H1 (cell line): ENCODE results near the gene SRPX2. TPM values are rescaled to one million over a fixed set of nuclear protein-coding genes. Genes with fewer than 3 reads are reported as not detected.
A peak's percentile ranks its signal among the peaks of the same experiment; 100 is the strongest.

ENCODE experiments used
- CTCF ChIA-PET: fragments of 300-600 bp; sonication (Branson Sonifier 250); formaldehyde crosslinking; loops from one replicate; lab custom pipeline; 2021; ENCODE audit not compliant: partially characterized antibody; lab: Charles Lee
- POLR2A ChIA-PET: fragments of 300-600 bp; sonication (Branson Sonifier 250); formaldehyde crosslinking; loops from one replicate; lab custom pipeline; 2021; ENCODE audit warnings: inconsistent platforms; ENCODE audit not compliant: partially characterized antibody; lab: Charles Lee
- DNase-seq, 2 experiments: peaks; one replicate each; pipeline versions ENCODE4 v3.0.0 to v3.0.0-alpha.2; 2010 to 2022; ENCODE audit warnings: low spot score in 2 of 2, low read depth in 1 of 2, mixed read lengths in 1 of 2
- FAIRE-seq: peaks from 2 replicates; lab custom pipeline; 2011; peaks lifted over from hg19 to GRCh38; lab: Jason Lieb, UNC
- H2AFZ ChIP-seq: 2 replicates; pipeline ENCODE4 v1.8.1; 2012; ENCODE audit warnings: low read length, inconsistent platforms
- H2AK5ac ChIP-seq: 2 replicates; pipeline ENCODE4 v1.6.1; 2013; ENCODE audit warnings: low read depth, low read length
- H2BK120ac ChIP-seq: replicated peaks from 2 replicates; pipeline ENCODE3; 2013; ENCODE audit warnings: low read depth, low read length, inconsistent platforms
- H2BK12ac ChIP-seq: 2 replicates; pipeline ENCODE4 v1.6.1; 2013; ENCODE audit warnings: low read depth, low read length
- H2BK15ac ChIP-seq: 2 replicates; pipeline ENCODE4 v1.6.1; 2013; ENCODE audit warnings: low read length
- H2BK20ac ChIP-seq: 2 replicates; pipeline ENCODE4 v1.6.1; 2013; ENCODE audit warnings: low read length
- H2BK5ac ChIP-seq: 2 replicates; pipeline ENCODE4 v1.6.1; 2013; ENCODE audit warnings: low read depth, low read length
- H3K14ac ChIP-seq: 2 replicates; pipeline ENCODE4 v1.6.1; 2013; ENCODE audit warnings: inconsistent platforms; ENCODE audit not compliant: insufficient read length
- H3K18ac ChIP-seq: 2 replicates; pipeline ENCODE4 v1.6.1; 2013; ENCODE audit warnings: low read length; ENCODE audit errors: extremely low read depth
- H3K23ac ChIP-seq: 2 replicates; pipeline ENCODE4 v1.6.1; 2013; ENCODE audit warnings: inconsistent platforms; ENCODE audit not compliant: insufficient read length
- H3K23me2 ChIP-seq: 2 replicates; pipeline ENCODE4 v1.6.1; 2013; ENCODE audit warnings: low read depth, low read length
- H3K27ac ChIP-seq: 2 replicates; pipeline ENCODE4 v1.6.1; 2011; ENCODE audit warnings: low read depth, low read length, inconsistent platforms
- H3K27me3 ChIP-seq, 4 experiments: replicated peaks in 1 of 4; 1 replicate in 1 of 4; 2 replicates in 3 of 4; pipeline versions ENCODE4 v1.6.1 to v1.8.1; 2011 to 2013; ENCODE audit warnings: low read length in 3 of 4, mild to moderate bottlenecking in 3 of 4, inconsistent platforms in 2 of 4, mixed read lengths in 2 of 4, moderate library complexity in 1 of 4; ENCODE audit not compliant: control insufficient read depth in 3 of 4, insufficient read depth in 3 of 4; ENCODE audit errors: extremely low read depth in 1 of 4
- H3K36me3 ChIP-seq, 4 experiments: 2 replicates each; pipeline versions ENCODE4 v1.6.1 to v1.8.1; 2011 to 2013; ENCODE audit warnings: mild to moderate bottlenecking in 4 of 4, low read length in 3 of 4, moderate library complexity in 2 of 4, control low read depth in 1 of 4, inconsistent platforms in 1 of 4; ENCODE audit not compliant: insufficient read depth in 4 of 4, control insufficient read depth in 2 of 4
- H3K4ac ChIP-seq: replicated peaks from 2 replicates; pipeline ENCODE3; 2013; ENCODE audit warnings: low read length, low read depth, mixed read lengths, inconsistent platforms; ENCODE audit not compliant: insufficient read length
- H3K4me1 ChIP-seq, 4 experiments: replicated peaks in 1 of 4; 1 replicate in 1 of 4; 2 replicates in 3 of 4; pipeline versions ENCODE4 v1.6.1 to v1.8.1; 2011 to 2013; ENCODE audit warnings: low read length in 3 of 4, inconsistent platforms in 2 of 4, mixed read lengths in 1 of 4; ENCODE audit not compliant: insufficient read depth in 4 of 4, control insufficient read depth in 3 of 4
- H3K4me2 ChIP-seq, 2 experiments: 2 replicates each; pipeline versions ENCODE4 v1.6.1 to v1.8.1; 2011 to 2013; ENCODE audit warnings: low read depth in 2 of 2, low read length in 2 of 2, control low read depth in 1 of 2, inconsistent platforms in 1 of 2, mild to moderate bottlenecking in 1 of 2; ENCODE audit not compliant: insufficient read depth in 1 of 2
- H3K4me3 ChIP-seq, 4 experiments: fragments of 200-600, 300-600 bp in 1 of 4; sonication (generic), shearing (Covaris generic), sonication (Bioruptor Twin) in 1 of 4; 2 replicates each; pipeline versions ENCODE4 v1.5.1 to v1.8.1; 2011 to 2016; ENCODE audit warnings: low read length in 4 of 4, low read depth in 3 of 4, control low read depth in 2 of 4, inconsistent platforms in 2 of 4, mild to moderate bottlenecking in 2 of 4, mixed read lengths in 1 of 4, moderate library complexity in 1 of 4; ENCODE audit not compliant: insufficient read depth in 2 of 4; ENCODE audit errors: extremely low read depth in 1 of 4
- H3K56ac ChIP-seq: replicated peaks from 2 replicates; pipeline ENCODE3; 2013; ENCODE audit warnings: low read depth, mild to moderate bottlenecking, mixed read lengths, low read length, inconsistent platforms; ENCODE audit not compliant: insufficient read length
- H3K79me1 ChIP-seq: 2 replicates; pipeline ENCODE4 v1.6.1; 2013; ENCODE audit warnings: low read depth, low read length, control low read depth
- H3K79me2 ChIP-seq, 2 experiments: 2 replicates each; pipeline versions ENCODE4 v1.6.1 to v1.8.1; 2012 to 2013; ENCODE audit warnings: low read length in 2 of 2, mild to moderate bottlenecking in 2 of 2, inconsistent platforms in 1 of 2; ENCODE audit not compliant: insufficient read depth in 2 of 2, control insufficient read depth in 1 of 2
- H3K9ac ChIP-seq, 4 experiments: replicated peaks in 1 of 4; 1 replicate in 1 of 4; 2 replicates in 3 of 4; pipeline versions ENCODE4 v1.6.1 to v1.8.1; 2011 to 2013; ENCODE audit warnings: low read depth in 3 of 4, low read length in 3 of 4, control low read depth in 2 of 4, mild to moderate bottlenecking in 2 of 4, moderate library complexity in 2 of 4, inconsistent platforms in 1 of 4; ENCODE audit errors: extremely low read depth in 1 of 4
- H3K9me3 ChIP-seq, 2 experiments: 2 replicates each; pipeline versions ENCODE4 v1.6.1 to v1.8.1; 2012 to 2013; ENCODE audit warnings: mild to moderate bottlenecking in 2 of 2, moderate library complexity in 2 of 2, control low read depth in 1 of 2, inconsistent platforms in 1 of 2, low read depth in 1 of 2, low read length in 1 of 2, mixed read lengths in 1 of 2; ENCODE audit not compliant: insufficient read depth in 2 of 2
- H4K20me1 ChIP-seq, 2 experiments: replicated peaks in 1 of 2; 2 replicates each; pipeline versions ENCODE3 to v1.8.1; 2011 to 2013; ENCODE audit warnings: inconsistent platforms in 2 of 2, low read length in 2 of 2, mild to moderate bottlenecking in 1 of 2; ENCODE audit not compliant: insufficient read depth in 2 of 2, control insufficient read depth in 1 of 2
- H4K5ac ChIP-seq: 2 replicates; pipeline ENCODE4 v1.6.1; 2013; ENCODE audit warnings: low read length, low read depth, mixed read lengths, inconsistent platforms; ENCODE audit not compliant: insufficient read length
- H4K8ac ChIP-seq: 2 replicates; pipeline ENCODE4 v1.8.0; 2013; ENCODE audit warnings: mild to moderate bottlenecking, moderate library complexity, low read length, inconsistent platforms; ENCODE audit not compliant: insufficient read depth; ENCODE audit errors: extremely low read depth
- H4K91ac ChIP-seq: replicated peaks from 2 replicates; pipeline ENCODE3; 2013; ENCODE audit warnings: low read length, mixed read lengths, inconsistent platforms; ENCODE audit not compliant: insufficient read length
- ATF3 ChIP-seq: IDR thresholded peaks from 2 replicates; pipeline ENCODE4 v1.6.1; 2011; ENCODE audit warnings: low read depth, mild to moderate bottlenecking, low read length; ENCODE audit not compliant: insufficient read depth
- BCL11A ChIP-seq, 2 experiments: IDR thresholded peaks; one replicate each; pipeline ENCODE4 v1.6.1; 2011; ENCODE audit warnings: low read depth in 2 of 2, low read length in 2 of 2, mild to moderate bottlenecking in 2 of 2
- CEBPB ChIP-seq: IDR thresholded peaks from 2 replicates; pipeline ENCODE4 v1.6.1; 2012; ENCODE audit warnings: low read depth, low read length
- CREB1 ChIP-seq: IDR thresholded peaks from 2 replicates; pipeline ENCODE4 v1.6.1; 2012; ENCODE audit warnings: inconsistent platforms
- CTBP2 ChIP-seq: IDR thresholded peaks from 2 replicates; pipeline ENCODE4 v1.7.0; 2011; ENCODE audit warnings: borderline replicate concordance, mild to moderate bottlenecking, moderate library complexity, mixed read lengths, low read length; ENCODE audit not compliant: insufficient read depth, insufficient read length
- FOSL1 ChIP-seq: IDR thresholded peaks from 2 replicates; pipeline ENCODE4 v1.6.1; 2011; ENCODE audit warnings: mild to moderate bottlenecking, low read depth, low read length, moderate library complexity; ENCODE audit not compliant: insufficient read depth
- MAX ChIP-seq: IDR thresholded peaks from 2 replicates; pipeline ENCODE4 v1.6.1; 2012; ENCODE audit warnings: inconsistent platforms
- RNF2 ChIP-seq: fragments of 200-900, 300-1000 bp; sonication (generic); IDR thresholded peaks from 2 replicates; pipeline ENCODE4 v1.7.1; 2016; ENCODE audit warnings: borderline replicate concordance, low read depth, mild to moderate bottlenecking, antibody characterized with exemption, low read length; ENCODE audit not compliant: poor library complexity, severe bottlenecking; ENCODE audit errors: missing control alignments
- SUZ12 ChIP-seq: fragments of 200-600 bp; sonication (generic); IDR thresholded peaks from 2 replicates; pipeline ENCODE4 v1.6.1; 2012; ENCODE audit warnings: mild to moderate bottlenecking, inconsistent platforms, low read length, moderate library complexity, mixed read lengths
- TBP ChIP-seq: IDR thresholded peaks from 2 replicates; pipeline ENCODE4 v1.6.1; 2011; ENCODE audit warnings: low read depth, low read length, improper control_type of control experiment
- USF2 ChIP-seq: IDR thresholded peaks from 2 replicates; pipeline ENCODE4 v1.6.1; 2011; ENCODE audit warnings: low read length, improper control_type of control experiment
- YY1 ChIP-seq: IDR thresholded peaks from 2 replicates; pipeline ENCODE4 v1.6.1; 2011; ENCODE audit warnings: low read depth, mild to moderate bottlenecking, low read length
- WGBS, 2 experiments: shearing (Covaris generic) in 1 of 2; methylation state at CpG; one replicate each; pipeline versions ENCODE4 v1.1.6 to v1.1.7; 2013 to 2015; ENCODE audit warnings: low lambda C conversion rate in 2 of 2, mixed read lengths in 2 of 2, inconsistent platforms in 1 of 2, low coverage in 1 of 2, missing lambda C conversion rate in 1 of 2; ENCODE audit not compliant: insufficient replicate concordance in 2 of 2, insufficient coverage in 1 of 2, insufficient read length in 1 of 2; ENCODE audit errors: extremely low coverage in 1 of 2, missing lambda C conversion rate in 1 of 2; 5-methylcytosine and 5-hydroxymethylcytosine counted together
- polyA plus RNA-seq, 7 experiments: library from polyadenylated mRNA; depleted of rRNA in 3 of 7; stranded (reverse) in 5 of 7; unstranded in 2 of 7; fragments of >200 nt in 5 of 7; fragments of 200-250 nt in 2 of 7; gene quantifications; 1 replicate in 5 of 7; 2 replicates in 1 of 7; 4 replicates in 1 of 7; pipeline versions ENCODE4 v1.2.1 to v1.2.3, GENCODE V29; 2011 to 2013; ENCODE audit warnings: missing spikeins in 2 of 7, mixed read lengths in 2 of 7
- total RNA-seq: library from RNA; stranded (reverse); fragmentation: NEBNext Ultra II Directional; extraction: Animal tissue kit (Norgen Biotek cat#: 25700); gene quantifications from 2 replicates; pipeline ENCODE4 v1.2.1, GENCODE V29; 2021

SRPX2 gene
- total and polyA plus RNA-seq, 2 of the 8 experiments (the other 6 are each of a cell fraction or from before 2014, with no cell fraction given): not detected

GRCh38 chrX:100654261-100654660 is 10.3 kb downstream of the SRPX2 start:
- ChIA-PET CTCF (interaction anchor here (0.5 to 4.3 kb wide), 13 partner anchors 8 to 1895 kb away, joined by 3 to 22 read pairs (median 5); partner anchors contain the start of gene TSPAN6), POLR2A (interaction anchor here (0.8 kb wide), 1 partner anchor 11 kb away, joined by 3 read pairs; no protein-coding TSS in a partner anchor)
- Histone ChIP-seq H2BK12ac (no peak overlapping the region), H3K4ac (no peak overlapping the region), H4K8ac (no peak overlapping the region), H3K36me3 (no peaks in the 10 kb centered on the region), H3K23me2 (no peaks in the 10 kb centered on the region), H3K23ac (no peak overlapping the region), H3K18ac (no peak overlapping the region), H3K14ac (no peak overlapping the region), H3K56ac (no peak overlapping the region), H3K4me1 (peaks cover 0 to 6% (median 0%) of the 10 kb centered on the region in 4 experiments; a peak in 2 of 7 replicates), H3K9me3 (no peaks in the 10 kb centered on the region), H3K27ac (no peak overlapping the region), H3K79me1 (no peaks in the 10 kb centered on the region), H2BK15ac (no peak overlapping the region), H2AK5ac (no peak overlapping the region), H4K91ac (no peak overlapping the region), H4K20me1 (no peaks in the 10 kb centered on the region), H2BK5ac (no peak overlapping the region), H3K9ac (no peak overlapping the region), H2BK20ac (no peak overlapping the region), H3K4me3 (no peak overlapping the region), H4K5ac (no peak overlapping the region), H3K79me2 (no peaks in the 10 kb centered on the region), H2AFZ (no peak overlapping the region), H3K27me3 (no peaks in the 10 kb centered on the region), H2BK120ac (no peak overlapping the region), H3K4me2 (no peak overlapping the region)
- FAIRE-seq (peak; percentile 91), DNase-seq (no peak)
- 45% methylated on average over 3 of the region's 3 CpGs; no CpG with 5 or more reads in 1 of the 2 experiments for WGBS, 2 experiments
- TF ChIP-seq USF2: peak; percentile 68
- no peak for TF ChIP-seq BCL11A (IDR thresholded peaks at IDR 0.05; ENCODE audit: low read depth in 2 of 2, low read length in 2 of 2)
- no peak for TF ChIP-seq TBP
- peak; percentile 54; the same call in 1 of the 2 replicates for TF ChIP-seq ATF3
- no peak for TF ChIP-seq CTBP2
- no peak for TF ChIP-seq CREB1
- TF ChIP-seq FOSL1: no peak
- peak; percentile 50 for TF ChIP-seq MAX
- no peak for TF ChIP-seq RNF2
- TF ChIP-seq SUZ12: no peak
- TF ChIP-seq YY1: no peak
- no peak for TF ChIP-seq CEBPB
